ENCODE measurements around the gene UBL7.

- TF ChIP-seq, protein P1, sequence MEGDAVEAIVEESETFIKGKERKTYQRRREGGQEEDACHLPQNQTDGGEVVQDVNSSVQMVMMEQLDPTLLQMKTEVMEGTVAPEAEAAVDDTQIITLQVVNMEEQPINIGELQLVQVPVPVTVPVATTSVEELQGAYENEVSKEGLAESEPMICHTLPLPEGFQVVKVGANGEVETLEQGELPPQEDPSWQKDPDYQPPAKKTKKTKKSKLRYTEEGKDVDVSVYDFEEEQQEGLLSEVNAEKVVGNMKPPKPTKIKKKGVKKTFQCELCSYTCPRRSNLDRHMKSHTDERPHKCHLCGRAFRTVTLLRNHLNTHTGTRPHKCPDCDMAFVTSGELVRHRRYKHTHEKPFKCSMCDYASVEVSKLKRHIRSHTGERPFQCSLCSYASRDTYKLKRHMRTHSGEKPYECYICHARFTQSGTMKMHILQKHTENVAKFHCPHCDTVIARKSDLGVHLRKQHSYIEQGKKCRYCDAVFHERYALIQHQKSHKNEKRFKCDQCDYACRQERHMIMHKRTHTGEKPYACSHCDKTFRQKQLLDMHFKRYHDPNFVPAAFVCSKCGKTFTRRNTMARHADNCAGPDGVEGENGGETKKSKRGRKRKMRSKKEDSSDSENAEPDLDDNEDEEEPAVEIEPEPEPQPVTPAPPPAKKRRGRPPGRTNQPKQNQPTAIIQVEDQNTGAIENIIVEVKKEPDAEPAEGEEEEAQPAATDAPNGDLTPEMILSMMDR (conservative IDR thresholded peaks at IDR 0.05; ENCODE audit: low read length): no peak
- no peak for TF ChIP-seq EZH2phosphoT487 (IDR thresholded peaks at IDR 0.05; ENCODE audit: borderline replicate concordance, low read depth, low read length)
Measured at GRCh38 chr15:74470631-74471395, 9.9 kb upstream of the UBL7 start.
